Loucy (cell line): ENCODE results near the gene KIAA0753.
"Not testable (repeated sequence)": the region's sequence is repeated elsewhere in the genome, so short reads cannot be mapped to it uniquely, and the experiment has no call there.

Experiments used
- H2AFZ ChIP-seq: fragments of 200-600 bp; sonication (generic); 2 replicates; pipeline ENCODE4 v1.6.0; 2016; ENCODE audit warnings: antibody characterized with exemption, mild to moderate bottlenecking, low read length, moderate library complexity
- H3F3A ChIP-seq: fragments of 200-600 bp; 2 replicates; pipeline ENCODE4 v1.6.0; 2016; ENCODE audit warnings: antibody characterized with exemption, low read depth, mild to moderate bottlenecking
- H3K27me3 ChIP-seq: fragments of 200-600 bp; sonication (generic); 2 replicates; pipeline ENCODE4 v1.6.1; 2014; ENCODE audit warnings: low read length, mild to moderate bottlenecking; ENCODE audit not compliant: insufficient read depth, poor library complexity, severe bottlenecking
- H3K36me3 ChIP-seq: fragments of 200-600 bp; sonication (generic); 2 replicates; pipeline ENCODE4 v1.6.1; 2016; ENCODE audit warnings: low read length; ENCODE audit not compliant: insufficient read depth
- H3K4me1 ChIP-seq: fragments of 200-600 bp; sonication (generic); 2 replicates; pipeline ENCODE4 v1.5.1; 2014; ENCODE audit warnings: low read length, mild to moderate bottlenecking; ENCODE audit not compliant: insufficient read depth, poor library complexity, severe bottlenecking
- H3K4me2 ChIP-seq: fragments of 200-600 bp; sonication (generic); 2 replicates; pipeline ENCODE4 v1.6.0; 2014; ENCODE audit warnings: antibody characterized with exemption, low read length, low read depth, mild to moderate bottlenecking; ENCODE audit not compliant: poor library complexity, severe bottlenecking
- H3K4me3 ChIP-seq: fragments of 200-600 bp; sonication (generic); 2 replicates; pipeline ENCODE4 v1.5.1; 2014; ENCODE audit warnings: low read length, mild to moderate bottlenecking, mixed read lengths; ENCODE audit not compliant: poor library complexity, severe bottlenecking
- H3K79me2 ChIP-seq: fragments of 200-600 bp; sonication (generic); 2 replicates; pipeline ENCODE4 v1.6.1; 2014; ENCODE audit warnings: low read length; ENCODE audit not compliant: insufficient read depth
- H3K9ac ChIP-seq: fragments of 200-600 bp; sonication (generic); 2 replicates; pipeline ENCODE4 v1.6.0; 2014; ENCODE audit warnings: mild to moderate bottlenecking, low read depth, low read length, moderate library complexity; ENCODE audit not compliant: poor library complexity, severe bottlenecking
- H3K9me2 ChIP-seq: fragments of 200-600 bp; sonication (generic); replicated peaks from 2 replicates; pipeline ENCODE4 v1.6.1; 2016; ENCODE audit warnings: low read depth, low read length, mixed read lengths
- H3K9me3 ChIP-seq: fragments of 200-600 bp; sonication (generic); 2 replicates; pipeline ENCODE4 v1.6.1; 2014; ENCODE audit warnings: mild to moderate bottlenecking, antibody characterized with exemption, low read length, low read depth; ENCODE audit not compliant: insufficient read depth
- H4K20me1 ChIP-seq: fragments of 200-600 bp; sonication (generic); 2 replicates; pipeline ENCODE4 v1.6.0; 2014; ENCODE audit warnings: antibody characterized with exemption, low read length, mild to moderate bottlenecking; ENCODE audit not compliant: insufficient read depth, poor library complexity, severe bottlenecking
- CTCF ChIP-seq: fragments of 200-600 bp; sonication (generic); conservative IDR thresholded peaks from 2 replicates; pipeline ENCODE4 v1.5.1; 2014; ENCODE audit warnings: mild to moderate bottlenecking, antibody characterized with exemption, low read length
- EZH2phosphoT487 ChIP-seq: fragments of 200-600 bp; IDR thresholded peaks from 2 replicates; pipeline ENCODE4 v1.6.1; 2018; ENCODE audit warnings: antibody characterized with exemption, mild to moderate bottlenecking, moderate library complexity, borderline replicate concordance

The KIAA0753 gene

GRCh38 chr17:6575596-6575988 is 64.9 kb downstream of the KIAA0753 start:
- Histone ChIP-seq H3F3A (no peaks in the 10 kb centered on the region), H3K27me3 (no peaks in the 10 kb centered on the region), H3K9me3 (no peaks in the 10 kb centered on the region), H3K79me2 (no peaks in the 10 kb centered on the region), H3K4me2 (no peak overlapping the region), H2AFZ (no peak overlapping the region), H3K4me3 (no peak overlapping the region), H4K20me1 (no peaks in the 10 kb centered on the region), H3K9ac (no peak overlapping the region), H3K36me3 (peaks cover 12% of the 10 kb centered on the region; the same call in 1 of the 2 replicates), H3K4me1 (no peaks in the 10 kb centered on the region), H3K9me2 (no peaks in the 10 kb centered on the region)
- TF ChIP-seq EZH2phosphoT487, result no peak
- TF ChIP-seq CTCF, result no peak

GRCh38 chr17:6574687-6575595 is 65.6 kb downstream of the KIAA0753 start:
- no peak overlapping the region for H3K4me3 ChIP-seq
- no peak overlapping the region for H3K9ac ChIP-seq
- no peaks in the 10 kb centered on the region for H3K4me1 ChIP-seq
- H3K27me3 ChIP-seq, result no peaks in the 10 kb centered on the region
- no peak overlapping the region for H3K4me2 ChIP-seq
- H2AFZ ChIP-seq, result no peak overlapping the region
- TF ChIP-seq CTCF (no peak), EZH2phosphoT487 (no peak)
- no peaks in the 10 kb centered on the region for H3F3A ChIP-seq
- H4K20me1 ChIP-seq, result no peaks in the 10 kb centered on the region
- no peaks in the 10 kb centered on the region for H3K79me2 ChIP-seq
- H3K36me3 ChIP-seq, result peaks cover 12% of the 10 kb centered on the region; the same call in 1 of the 2 replicates
- no peaks in the 10 kb centered on the region for H3K9me3 ChIP-seq
- H3K9me2 ChIP-seq, result no peaks in the 10 kb centered on the region

GRCh38 chr17:6573982-6574686 is 66.4 kb downstream of the KIAA0753 start:
- Histone ChIP-seq H3K4me1 (no peaks in the 10 kb centered on the region), H4K20me1 (no peaks in the 10 kb centered on the region), H3K36me3 (peaks cover 12% of the 10 kb centered on the region; the same call in 1 of the 2 replicates), H3K9me2 (no peaks in the 10 kb centered on the region), H3K9ac (no peak overlapping the region), H2AFZ (no peak overlapping the region), H3K9me3 (no peaks in the 10 kb centered on the region), H3K79me2 (no peaks in the 10 kb centered on the region), H3K4me2 (no peak overlapping the region), H3K27me3 (no peaks in the 10 kb centered on the region), H3K4me3 (no peak overlapping the region), H3F3A (no peaks in the 10 kb centered on the region)
- TF ChIP-seq CTCF, result no peak
- no peak for TF ChIP-seq EZH2phosphoT487

GRCh38 chr17:6573495-6573894 is 67.0 kb downstream of the KIAA0753 start:
- H3K9me2 ChIP-seq, H4K20me1 ChIP-seq, H3K36me3 ChIP-seq, H3F3A ChIP-seq, H3K9ac ChIP-seq, H2AFZ ChIP-seq, H3K27me3 ChIP-seq, H3K79me2 ChIP-seq, H3K4me2 ChIP-seq, H3K9me3 ChIP-seq, H3K4me3 ChIP-seq, H3K4me1 ChIP-seq: not testable (repeated sequence)
